Breast epithelium (tissue), 3 donors: ENCODE data around the gene CPLANE1.

Experiments used
- CTCF ChIP-seq, 3 donors: fragments of 450-650 bp; IDR thresholded peaks; one replicate each; pipeline ENCODE4 v1.5.1; 2016 to 2017; ENCODE audit warnings: antibody characterized with exemption in 3 of 3, mild to moderate bottlenecking in 3 of 3, moderate library complexity in 3 of 3
- POLR2A ChIP-seq: fragments of 450-650 bp; IDR thresholded peaks from one replicate; pipeline ENCODE4 v1.6.1; 2016; ENCODE audit warnings: antibody characterized with exemption, mild to moderate bottlenecking, moderate library complexity

GRCh38 chr5:37247496-37247895 lies 1.7 kb downstream of the CPLANE1 start:
- TF ChIP-seq CTCF (IDR thresholded peaks at IDR 0.05), result no peak
- TF ChIP-seq POLR2A, result no peak
